ENCODE results near the gene PRRG4.
"Not testable (repeated sequence)": the region's sequence is repeated elsewhere in the genome, so short reads cannot be mapped to it uniquely, and the experiment has no call there.

DNA sequence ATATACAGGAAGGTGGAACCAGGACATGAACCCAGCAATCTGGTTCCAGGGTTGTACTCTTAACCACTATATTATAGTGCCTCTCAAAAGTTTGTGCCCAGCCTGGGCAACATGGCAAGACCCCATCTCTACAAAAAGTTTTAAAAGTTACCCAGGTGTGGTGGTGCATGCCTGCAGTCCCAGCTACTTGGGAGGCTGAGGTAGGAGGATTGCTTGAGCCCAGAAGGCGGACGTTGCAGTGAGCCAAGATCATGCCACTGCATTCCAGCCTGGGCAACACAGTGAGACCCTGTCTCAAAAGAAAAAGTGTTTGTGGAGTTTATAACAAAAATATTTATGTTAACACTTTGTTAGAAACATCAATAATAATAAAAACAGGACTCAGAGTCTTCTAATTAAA, 48.9 kb upstream of the PRRG4 start:
- TF ChIP-seq, protein P1, sequence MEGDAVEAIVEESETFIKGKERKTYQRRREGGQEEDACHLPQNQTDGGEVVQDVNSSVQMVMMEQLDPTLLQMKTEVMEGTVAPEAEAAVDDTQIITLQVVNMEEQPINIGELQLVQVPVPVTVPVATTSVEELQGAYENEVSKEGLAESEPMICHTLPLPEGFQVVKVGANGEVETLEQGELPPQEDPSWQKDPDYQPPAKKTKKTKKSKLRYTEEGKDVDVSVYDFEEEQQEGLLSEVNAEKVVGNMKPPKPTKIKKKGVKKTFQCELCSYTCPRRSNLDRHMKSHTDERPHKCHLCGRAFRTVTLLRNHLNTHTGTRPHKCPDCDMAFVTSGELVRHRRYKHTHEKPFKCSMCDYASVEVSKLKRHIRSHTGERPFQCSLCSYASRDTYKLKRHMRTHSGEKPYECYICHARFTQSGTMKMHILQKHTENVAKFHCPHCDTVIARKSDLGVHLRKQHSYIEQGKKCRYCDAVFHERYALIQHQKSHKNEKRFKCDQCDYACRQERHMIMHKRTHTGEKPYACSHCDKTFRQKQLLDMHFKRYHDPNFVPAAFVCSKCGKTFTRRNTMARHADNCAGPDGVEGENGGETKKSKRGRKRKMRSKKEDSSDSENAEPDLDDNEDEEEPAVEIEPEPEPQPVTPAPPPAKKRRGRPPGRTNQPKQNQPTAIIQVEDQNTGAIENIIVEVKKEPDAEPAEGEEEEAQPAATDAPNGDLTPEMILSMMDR (optimal IDR thresholded peaks at IDR 0.05 in 1 of 3, IDR thresholded peaks at IDR 0.05 in 1 of 3, conservative IDR thresholded peaks at IDR 0.05 in 1 of 3; ENCODE audit: extremely low read depth in 1 of 3, insufficient read depth in 2 of 3, low read length in 3 of 3): not testable (repeated sequence)
- not testable (repeated sequence) for TF ChIP-seq EZH2 (IDR thresholded peaks at IDR 0.05; ENCODE audit: low read length)
